T-helper 22 cell (primary cell): Measurements from ENCODE around the gene CCNT2.
"Not testable (repeated sequence)": the region's sequence is repeated elsewhere in the genome, so short reads cannot be mapped to it uniquely, and the experiment has no call there.

Experiments
- DNase-seq: peaks from one replicate; pipeline ENCODE4 v3.0.0-alpha.2; 2020; ENCODE audit warnings: low read depth

CCNT2 gene

DNA sequence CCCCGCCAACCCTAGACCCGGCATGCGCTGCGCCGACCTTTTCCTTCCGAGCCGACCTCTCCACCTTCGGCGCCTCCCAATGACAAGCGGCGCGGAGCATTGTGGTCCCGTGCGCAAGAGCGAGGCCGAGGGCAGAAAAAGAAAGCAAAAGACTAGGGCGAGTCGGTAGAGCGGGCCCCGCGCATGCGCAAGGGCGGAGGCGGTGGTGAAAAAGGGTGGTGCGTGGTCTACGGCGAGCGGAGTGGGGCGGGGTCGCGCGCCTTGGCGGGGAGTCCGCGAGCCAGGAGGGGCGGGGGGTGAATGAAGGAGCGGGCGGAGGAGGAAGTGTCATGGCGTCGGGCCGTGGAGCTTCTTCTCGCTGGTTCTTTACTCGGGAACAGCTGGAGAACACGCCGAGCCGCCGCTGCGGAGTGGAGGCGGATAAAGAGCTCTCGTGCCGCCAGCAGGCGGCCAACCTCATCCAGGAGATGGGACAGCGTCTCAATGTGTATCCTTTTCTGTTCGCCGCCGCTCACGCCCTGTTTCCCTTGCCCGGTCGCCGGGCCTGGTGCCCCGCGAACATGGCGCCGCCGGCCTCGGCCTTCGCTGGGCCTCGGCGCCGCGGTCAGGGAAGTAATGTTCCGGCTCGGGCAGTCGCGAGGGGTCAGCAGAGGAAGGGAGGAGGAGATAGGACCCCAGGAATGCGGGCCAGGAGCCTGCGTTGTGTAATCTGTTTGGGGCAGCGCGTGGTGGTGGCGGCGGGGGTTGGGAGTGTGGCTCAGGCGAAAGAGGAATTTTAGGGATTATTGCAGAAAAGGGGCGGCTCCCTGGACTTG is at the start of gene CCNT2:
CCNT2 (plus strand) TSS at position 297 of the 815 bp plus-strand sequence; CDS start at position 330, 33 bp downstream.
- DNase-seq = peak; percentile 99

DNA sequence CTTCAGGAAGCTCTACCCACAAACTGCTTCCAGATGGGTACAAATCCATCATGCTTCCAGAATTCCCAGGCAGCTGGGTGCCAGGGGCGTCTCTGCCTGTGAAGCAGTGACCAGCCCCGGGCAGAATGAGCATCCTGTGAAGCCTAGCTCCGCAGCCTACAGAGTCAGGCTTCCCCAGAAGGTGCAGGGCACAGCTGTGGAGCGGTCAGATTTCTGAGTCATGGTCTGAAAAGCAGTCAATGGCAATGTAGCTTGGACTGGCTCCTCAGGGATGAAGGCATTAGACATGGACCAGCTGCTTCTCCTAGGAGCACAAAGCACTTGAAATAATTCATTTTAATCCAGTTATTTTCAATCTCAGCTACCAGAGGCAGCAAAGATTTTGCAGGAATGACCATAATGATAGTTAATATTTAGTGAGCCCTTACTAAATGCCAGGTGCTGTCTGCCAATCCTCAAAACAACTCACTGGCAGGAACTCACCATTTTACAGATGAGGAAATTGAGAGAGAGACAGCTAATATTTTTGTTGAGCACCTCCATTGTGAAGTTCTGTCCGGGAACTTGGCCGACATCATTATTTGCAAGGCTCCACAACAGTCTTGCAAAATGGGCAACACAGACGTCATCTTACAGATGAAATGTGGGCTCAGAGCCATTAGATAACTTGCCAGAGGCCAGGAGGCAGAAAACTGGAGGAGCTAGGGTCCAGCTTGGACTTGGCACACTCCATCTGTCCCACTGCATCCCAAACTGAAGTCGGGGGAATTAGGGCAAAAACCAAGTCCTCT is 48.5 kb upstream of the CCNT2 start:
- no peak for DNase-seq

DNA sequence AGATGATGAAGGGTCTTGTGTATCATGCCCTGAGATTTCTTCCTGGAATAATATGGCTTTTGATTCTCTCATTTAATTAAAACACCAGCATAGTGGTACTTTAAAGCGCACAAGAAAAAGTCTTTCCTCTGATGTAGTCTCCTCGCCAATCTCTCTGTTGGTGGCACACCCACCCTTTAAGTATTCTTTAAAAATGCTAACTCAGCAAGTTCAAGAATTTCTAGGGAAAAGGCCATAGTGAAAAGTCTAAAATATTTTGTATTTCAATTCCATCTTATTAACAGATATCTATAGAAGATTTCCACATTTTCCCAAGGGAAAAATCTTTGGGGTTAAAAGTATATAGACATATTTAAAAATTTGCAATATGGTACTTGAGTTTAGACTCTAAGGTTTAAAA is 45.5 kb upstream of the CCNT2 start:
- DNase-seq = no peak

DNA sequence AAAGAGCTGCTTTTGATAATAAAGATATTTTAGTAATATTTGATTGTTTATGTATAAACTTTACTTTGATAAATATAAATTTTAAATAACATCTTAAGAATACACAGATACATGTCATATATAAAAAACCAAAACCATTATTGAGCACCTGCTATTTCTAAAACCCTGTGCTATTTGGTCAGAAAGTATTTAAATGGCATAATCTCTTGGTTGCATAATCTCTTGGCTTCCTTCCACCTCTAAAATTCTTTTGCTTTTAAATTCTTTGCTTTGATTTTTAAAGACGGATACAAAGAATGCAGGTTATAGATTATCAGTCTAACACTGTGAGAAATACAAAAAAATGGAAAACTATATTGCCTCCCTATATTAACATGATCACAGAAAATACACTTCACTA is 43.3 kb upstream of the CCNT2 start:
- DNase-seq = no peak

DNA sequence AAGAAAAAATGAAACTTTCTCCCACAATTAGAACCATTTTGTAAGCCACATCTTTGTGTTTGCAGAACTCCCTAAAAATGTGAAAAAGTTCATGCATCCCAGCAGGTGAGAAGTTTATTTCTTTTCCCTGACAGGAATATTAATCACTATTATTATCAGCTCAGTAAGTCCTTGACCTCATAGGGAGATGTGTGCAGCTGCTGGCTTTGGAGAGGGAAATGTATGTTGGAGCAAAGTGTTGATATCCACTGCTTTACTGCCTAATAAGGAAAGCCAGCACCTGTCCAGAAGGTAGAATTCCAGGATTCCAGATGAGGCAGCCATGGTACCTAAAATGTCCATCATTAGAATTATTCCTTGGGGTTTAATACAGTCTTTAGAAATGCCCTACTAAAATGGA is 35.8 kb upstream of the CCNT2 start:
- no peak for DNase-seq

DNA sequence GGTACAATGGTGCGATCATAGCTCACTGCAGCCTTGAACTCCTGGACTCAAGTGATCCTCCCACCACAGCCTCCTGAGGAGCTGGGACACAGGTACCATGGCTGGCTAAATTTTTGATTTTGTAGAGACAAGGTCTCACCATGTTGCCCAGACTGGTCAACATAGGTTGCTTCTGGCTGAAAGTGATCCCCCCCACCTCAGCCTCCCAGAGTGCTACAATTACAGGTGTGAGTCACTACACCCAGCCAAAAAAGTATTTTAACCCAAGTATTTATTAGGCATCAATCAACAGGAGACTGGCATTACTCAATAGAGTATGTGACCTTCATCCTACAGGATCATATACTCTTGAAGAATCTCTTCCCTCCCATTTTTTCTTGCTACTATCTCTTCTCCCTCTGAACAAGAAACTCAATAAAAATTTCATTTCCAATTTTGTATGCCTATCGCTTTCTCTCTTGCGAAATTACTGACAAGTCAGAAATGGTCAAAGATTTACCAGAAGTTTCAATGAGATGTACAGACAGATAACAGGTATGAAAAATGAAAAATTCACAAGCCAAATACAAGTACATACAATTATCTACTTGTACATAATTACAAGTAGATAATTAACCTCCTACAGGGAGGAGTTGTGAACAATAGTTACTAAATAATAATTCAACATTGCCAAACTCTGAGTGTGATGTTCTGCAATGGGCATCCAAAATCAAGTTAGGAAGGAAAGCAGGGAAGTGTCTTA is 34.9 kb upstream of the CCNT2 start:
- DNase-seq = no peak

DNA sequence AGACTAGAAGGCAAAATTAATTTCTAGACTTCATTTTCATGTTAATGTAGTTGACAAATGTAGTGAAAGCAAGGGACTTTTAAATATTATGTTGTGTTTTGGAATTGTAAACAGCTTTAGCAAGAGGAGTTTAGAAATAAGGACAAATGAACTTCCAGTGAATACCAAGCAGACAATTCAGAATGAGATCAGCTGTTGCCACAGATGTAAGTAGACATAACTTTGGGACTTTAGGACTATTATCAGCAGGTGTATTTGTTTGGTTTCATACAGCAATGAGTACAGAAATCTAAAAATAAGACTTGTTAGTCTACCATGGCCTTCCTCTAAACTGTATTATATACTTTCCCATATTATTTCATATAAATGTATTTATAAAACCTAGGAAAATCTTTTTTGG is 34.2 kb upstream of the CCNT2 start:
- DNase-seq = no peak

DNA sequence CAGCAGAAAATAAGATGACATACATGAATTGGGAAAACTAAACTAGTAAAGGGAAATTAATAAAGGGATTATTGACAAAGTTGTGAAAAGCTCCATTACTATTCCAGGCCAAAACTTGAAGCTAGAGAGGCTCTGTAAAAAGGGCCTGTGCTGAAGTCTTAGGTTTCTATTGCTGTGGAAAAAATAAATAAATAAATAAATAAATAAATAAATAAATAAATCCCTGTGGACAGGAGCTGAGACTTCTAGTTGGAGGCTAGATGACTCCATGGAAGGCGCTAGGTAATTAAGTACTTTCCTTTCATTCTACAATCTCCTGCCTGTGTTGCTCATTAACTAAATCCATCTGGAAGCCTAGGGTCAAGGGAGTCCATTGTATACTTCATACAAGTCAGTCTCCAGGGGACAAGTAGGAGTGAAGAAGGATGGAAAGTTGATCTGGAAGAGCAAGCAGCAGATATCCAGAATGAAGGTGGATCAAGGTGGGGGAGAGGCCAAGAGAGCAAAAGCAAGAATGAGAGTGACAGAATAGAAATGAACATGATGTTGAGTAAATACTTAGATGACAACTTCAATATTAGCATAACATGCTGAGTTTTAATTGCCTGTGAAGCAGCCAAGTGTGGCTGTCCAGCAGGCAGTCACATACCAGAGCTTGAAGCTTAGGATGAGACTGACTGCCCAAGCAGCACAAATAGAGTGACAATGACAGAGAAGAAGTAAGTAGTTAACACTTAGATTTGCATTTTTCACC is 26.2 kb upstream of the CCNT2 start:
- no peak for DNase-seq

DNA sequence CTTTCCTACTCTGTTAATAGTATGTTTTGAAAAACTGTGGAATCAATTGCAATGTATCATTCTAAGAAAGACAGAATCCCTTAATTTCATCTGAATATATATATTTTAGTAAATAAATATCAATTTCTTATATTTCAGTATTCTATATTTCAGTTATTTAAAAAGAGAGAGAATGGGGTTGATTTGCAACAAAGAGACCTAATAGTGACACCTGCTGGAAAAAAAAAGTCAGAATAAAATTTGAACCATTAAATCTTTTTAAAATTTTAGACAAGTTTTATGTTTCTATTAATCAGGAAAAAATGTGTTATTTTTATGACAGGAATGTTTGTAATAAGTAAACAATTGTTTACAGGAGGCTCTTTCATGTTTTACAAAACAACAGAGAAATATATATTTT is 20.7 kb upstream of the CCNT2 start:
- no peak for DNase-seq

DNA sequence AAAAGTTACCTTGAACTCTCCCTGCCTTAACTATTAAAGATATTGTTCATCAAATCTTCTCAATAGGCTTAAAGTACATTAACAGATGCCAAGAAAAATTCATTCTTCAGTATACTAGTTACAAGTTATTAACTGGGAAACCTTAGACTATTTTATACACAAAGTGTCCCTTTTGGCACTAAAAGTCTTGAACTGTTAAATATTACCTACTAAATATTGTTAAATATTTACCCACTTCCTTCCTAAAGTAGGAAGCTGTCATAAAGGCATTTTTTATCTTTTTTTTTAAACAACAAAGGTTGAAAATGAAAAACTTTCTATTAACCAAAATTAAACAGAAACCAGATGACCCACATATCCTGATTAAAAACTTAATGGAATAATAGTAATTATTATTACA is 19.4 kb upstream of the CCNT2 start:
- no peak for DNase-seq

DNA sequence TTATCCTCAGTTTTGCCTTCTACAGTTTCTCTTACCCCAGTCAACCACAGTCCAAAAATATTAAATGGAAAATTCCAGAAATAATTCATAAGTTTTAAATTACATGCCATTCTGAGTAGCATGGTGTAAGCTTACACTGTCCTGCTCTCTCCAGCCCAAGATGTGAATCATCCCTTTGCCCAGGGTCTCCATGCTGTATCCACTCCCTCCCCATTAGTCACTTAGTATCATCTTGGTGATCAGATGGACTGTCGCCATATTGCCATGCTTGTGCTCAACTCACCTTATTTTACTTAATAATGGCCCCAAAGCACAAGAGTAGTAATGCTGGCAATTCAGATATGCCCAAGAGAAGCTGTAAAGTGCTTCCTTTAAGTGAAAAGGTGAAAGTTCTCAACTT is 18.5 kb upstream of the CCNT2 start:
- DNase-seq = no peak

DNA sequence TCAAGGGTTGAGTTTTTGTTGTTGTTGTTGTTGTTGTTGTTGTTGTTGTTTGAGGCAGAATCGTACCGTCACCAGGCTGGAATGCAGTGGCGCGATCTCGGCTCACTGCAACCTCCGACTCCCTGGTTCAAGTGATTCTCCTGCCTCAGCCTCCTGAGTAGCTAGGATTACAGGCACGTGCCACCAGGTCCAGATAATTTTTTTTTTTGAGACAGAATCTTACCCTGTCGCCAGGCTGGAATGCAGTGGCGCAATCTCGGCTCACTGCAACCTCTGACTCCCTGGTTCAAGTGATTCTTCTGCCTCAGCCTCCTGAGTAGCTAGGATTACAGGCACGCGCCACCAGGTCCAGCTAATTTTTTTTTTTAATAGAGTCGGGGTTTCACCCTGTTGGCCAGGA is 14.9 kb upstream of the CCNT2 start:
- DNase-seq = not testable (repeated sequence)

DNA sequence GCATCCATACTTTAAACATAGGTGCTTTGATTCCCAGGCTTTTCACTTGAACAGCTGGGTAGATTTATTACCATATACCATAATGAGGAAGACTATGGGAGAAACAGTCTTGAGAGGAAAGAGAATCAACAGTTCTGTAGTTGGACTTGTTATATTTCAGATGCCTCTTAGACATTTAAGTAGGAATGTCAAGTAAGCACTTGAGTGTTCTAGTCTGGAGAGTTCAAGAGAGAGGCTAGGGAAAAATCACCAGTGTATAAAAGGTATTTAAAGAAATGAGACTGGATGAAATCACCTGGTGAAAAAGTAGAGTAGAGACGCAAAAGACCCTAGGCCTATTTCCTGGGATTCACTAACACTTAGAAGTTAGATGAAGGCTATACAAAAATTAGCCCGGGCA is 13.5 kb upstream of the CCNT2 start:
- DNase-seq = no peak

DNA sequence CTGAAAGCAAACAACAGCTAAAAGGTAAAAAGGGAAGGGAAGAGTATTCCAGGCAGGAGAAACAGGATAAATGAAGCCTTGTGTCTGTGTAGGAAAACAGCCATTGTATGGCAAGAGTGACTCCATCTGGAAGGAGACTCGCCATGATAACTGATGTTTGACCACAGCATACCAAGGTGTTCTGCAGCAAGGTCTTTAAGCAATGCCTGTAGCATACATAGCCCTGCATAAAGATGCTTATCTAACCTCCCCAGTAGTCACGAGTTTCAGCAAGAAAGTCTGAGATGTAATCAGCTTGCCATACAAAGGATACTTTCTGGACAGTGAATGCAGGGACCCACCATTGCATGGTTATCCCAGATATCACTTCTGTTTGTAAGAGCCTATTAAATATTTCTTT is 11.9 kb upstream of the CCNT2 start:
- no peak for DNase-seq

DNA sequence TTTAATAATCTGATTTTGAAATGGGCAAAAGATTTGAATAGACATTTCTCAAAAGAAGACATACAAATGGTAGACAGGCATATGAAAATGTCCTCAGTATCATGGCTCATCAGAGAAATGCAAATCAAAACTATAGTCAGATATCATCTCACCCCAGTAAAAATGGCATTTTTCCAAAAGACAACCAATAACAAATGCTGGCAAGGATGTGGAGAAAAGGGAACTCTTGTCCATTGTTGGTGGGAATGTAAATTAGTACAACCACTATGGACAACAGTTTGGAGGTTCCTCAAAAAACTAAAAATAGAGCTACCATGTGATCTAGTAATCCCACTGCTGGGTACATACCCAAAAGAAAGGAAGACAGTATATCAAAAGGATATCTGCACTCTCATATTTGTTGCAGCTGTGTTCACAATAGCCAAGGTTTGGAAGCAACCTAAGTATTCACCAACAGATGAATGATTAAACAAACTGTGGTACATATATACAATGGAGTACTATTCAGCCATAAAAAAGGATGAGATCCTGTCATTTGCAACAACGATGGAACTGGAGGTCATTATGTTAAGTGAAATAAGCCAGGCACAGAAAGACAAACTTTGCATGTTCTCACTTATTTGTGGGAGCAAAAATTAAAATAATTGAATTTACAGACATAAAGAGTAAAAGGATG is 11.0 kb upstream of the CCNT2 start:
- not testable (repeated sequence) for DNase-seq

DNA sequence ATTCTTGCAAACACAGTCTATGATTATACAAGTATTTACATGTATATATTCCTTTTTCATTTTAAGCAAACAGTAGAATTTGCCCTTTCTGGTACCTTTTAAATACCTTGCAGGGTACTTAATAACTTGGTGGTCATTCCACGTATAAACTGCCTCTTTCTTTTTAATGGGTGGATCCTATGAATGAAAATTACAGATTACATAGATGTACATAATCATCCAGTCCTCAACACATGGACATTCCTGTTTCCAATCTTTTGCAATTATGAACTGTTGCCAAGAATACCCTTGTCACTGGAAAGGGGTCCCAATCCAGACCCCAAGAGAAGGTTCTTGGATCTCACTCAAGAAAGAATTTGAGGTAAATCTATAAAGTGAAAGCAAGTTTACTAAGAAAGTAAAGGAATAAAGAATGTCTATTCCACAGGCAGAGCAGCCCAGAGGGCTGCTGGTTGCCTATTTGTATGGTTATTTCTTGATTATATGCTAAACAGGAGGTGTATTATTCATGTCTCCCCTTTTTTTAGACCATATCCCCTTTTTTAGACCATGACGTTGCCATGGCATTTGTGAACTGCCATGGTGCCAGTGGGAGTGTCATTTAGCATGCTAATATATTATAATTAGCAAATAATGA is 7.7 kb upstream of the CCNT2 start:
- no peak for DNase-seq

DNA sequence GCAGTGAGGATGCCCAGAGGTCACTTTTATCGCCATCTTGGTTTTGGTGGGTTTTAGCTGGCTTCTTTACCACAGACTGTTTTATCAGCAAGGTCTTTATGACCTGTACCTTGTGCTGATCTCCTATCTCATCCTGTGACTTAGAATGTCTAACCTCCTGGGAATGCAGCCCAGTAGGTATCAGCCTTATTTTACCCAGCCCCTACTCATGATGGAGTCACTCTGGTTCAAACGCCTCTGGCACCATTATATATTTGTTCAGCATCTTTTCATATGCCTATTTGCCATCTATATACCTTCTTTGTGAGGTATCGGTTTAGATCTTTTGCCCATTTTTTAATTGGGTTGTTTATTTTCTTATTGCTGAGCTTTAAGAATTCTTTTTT is 7.2 kb upstream of the CCNT2 start:
- no peak for DNase-seq

DNA sequence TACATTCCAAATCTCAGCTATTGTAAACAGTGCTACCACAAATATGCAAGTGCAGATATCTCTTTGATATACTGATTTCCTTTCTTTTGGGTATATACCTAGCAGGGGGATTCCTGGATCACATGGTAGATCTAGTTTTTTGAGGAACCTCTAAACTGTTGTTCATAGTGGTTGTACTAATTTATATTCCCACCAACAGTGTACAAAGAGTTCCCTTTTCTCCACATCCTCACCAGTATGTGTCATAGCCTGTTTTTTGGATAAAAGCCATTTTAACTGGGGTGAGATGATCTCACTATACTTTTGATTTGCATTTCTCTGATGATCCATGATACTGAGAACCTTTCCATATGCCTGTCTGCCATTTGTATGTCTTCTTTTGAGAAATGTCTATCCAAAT is 6.3 kb upstream of the CCNT2 start:
- no peak for DNase-seq

DNA sequence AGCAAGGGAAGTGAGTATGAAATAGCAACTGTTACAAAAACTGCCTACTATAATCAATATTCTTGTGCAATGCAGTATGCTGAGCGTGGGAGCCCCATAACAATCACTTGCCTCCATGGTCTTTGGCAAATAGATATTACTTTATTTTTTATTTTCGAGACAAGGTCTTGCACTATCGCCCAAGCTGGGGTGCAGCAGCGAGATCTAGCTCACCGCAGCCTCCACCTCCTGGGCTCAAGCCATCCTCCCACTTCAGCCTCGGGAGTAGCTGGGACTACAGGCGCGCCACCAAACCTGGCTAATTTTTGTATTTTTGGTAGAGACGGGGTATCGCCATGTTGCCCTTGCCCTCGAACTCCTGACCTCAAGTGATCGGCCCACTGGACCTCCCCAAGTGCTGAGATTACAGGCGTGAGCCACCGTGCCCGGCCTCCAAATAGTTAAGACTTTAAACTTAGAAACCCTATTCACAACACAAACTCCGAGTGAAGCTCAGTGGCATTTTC is 1.2 kb upstream of the CCNT2 start:
- DNase-seq = no peak

DNA sequence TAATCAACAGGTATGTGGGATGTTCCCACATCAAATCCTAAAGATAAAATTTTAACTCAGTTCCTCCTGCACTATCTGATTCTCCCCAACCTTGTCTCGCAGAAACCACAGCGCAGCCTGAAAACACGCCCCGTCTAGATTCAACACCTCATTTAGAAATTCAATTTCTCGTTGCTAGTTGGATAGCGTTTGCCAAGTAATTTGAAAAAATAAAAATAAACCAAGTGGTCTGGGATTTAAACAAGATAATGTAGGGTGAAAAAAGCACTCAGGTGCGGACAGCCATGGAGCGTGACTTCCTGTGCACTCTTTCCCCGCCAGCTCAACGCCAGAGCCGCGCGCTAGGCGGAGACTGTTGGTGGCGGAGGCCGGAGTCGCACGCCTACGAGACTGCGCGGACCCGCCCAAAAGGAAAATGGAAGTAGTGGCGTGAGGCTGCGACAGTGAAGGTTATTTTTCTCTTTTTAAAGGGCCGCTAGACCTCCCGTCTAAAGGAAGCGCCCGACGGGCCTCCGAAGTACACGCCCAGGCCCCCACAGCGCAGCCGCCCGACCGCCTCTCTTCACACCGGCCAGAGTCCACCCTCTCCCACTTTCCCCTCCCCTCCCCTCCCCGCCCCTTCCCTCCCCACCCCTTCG is 615 bp upstream of the CCNT2 start:
- DNase-seq = no peak
